HFF-Myc (cell line): ENCODE results near the gene DTNA.

Experiments
- DNase-seq: peaks from one replicate; pipeline ENCODE4 v3.0.0-alpha.2; 2011; ENCODE audit warnings: low read depth; ENCODE audit errors: extremely low read depth
- H3K4me3 ChIP-seq: replicated peaks from 2 replicates; pipeline ENCODE4 v1.5.1; 2011; ENCODE audit warnings: low read depth, mild to moderate bottlenecking, control low read depth, low read length
- CTCF ChIP-seq: IDR thresholded peaks from 2 replicates; pipeline ENCODE4 v1.5.1; 2012; ENCODE audit warnings: mild to moderate bottlenecking, low read depth, low read length, control low read depth; ENCODE audit errors: missing control alignments

DTNA gene

GRCh38 chr18:34767601-34768027 lies 57.5 kb downstream of the DTNA start:
- TF ChIP-seq CTCF = no peak
- no peak overlapping the region for H3K4me3 ChIP-seq
- no peak for DNase-seq

- no peak overlapping the region for H3K4me3 ChIP-seq
- DNase-seq = no peak
- TF ChIP-seq CTCF = no peak
These were observed 61.9 kb downstream of the DTNA start for GRCh38 chr18:34771958-34772357.

- DNase-seq = no peak
- no peak for TF ChIP-seq CTCF
- no peak overlapping the region for H3K4me3 ChIP-seq
These were observed 62.8 kb downstream of the DTNA start for GRCh38 chr18:34772887-34773286.

GRCh38 chr18:34773378-34773777 lies 63.3 kb downstream of the DTNA start:
- DNase-seq = no peak
- no peak overlapping the region for H3K4me3 ChIP-seq
- no peak for TF ChIP-seq CTCF

- TF ChIP-seq CTCF = no peak
- no peak for DNase-seq
- no peak overlapping the region for H3K4me3 ChIP-seq
These were observed 64.1 kb downstream of the DTNA start for GRCh38 chr18:34773961-34774766.

GRCh38 chr18:34775461-34775860 lies 65.4 kb downstream of the DTNA start:
- no peak for TF ChIP-seq CTCF
- DNase-seq = no peak
- H3K4me3 ChIP-seq = no peak overlapping the region

GRCh38 chr18:34779112-34779511 lies 69.0 kb downstream of the DTNA start:
- TF ChIP-seq CTCF = no peak
- no peak for DNase-seq
- H3K4me3 ChIP-seq = no peak overlapping the region
